Activated T-helper 1 cell treated with Interleukin-2 at 50 U/mL for 16 hours (primary cell): ENCODE data around the gene KRT76.
"Not testable (repeated sequence)": the region's sequence is repeated elsewhere in the genome, so short reads cannot be mapped to it uniquely, and the experiment has no call there.

Source experiments
- DNase-seq: peaks from one replicate; pipeline ENCODE4 v3.0.0-alpha.2; 2020; ENCODE audit warnings: low read depth

The KRT76 gene

GRCh38 chr12:52797529-52797894 is 20.4 kb upstream of the KRT76 start:
- no peak for DNase-seq

GRCh38 chr12:52796839-52797528 is 19.8 kb upstream of the KRT76 start:
- no peak for DNase-seq

- DNase-seq, result no peak
Observed at GRCh38 chr12:52796429-52796794, 19.3 kb upstream of the KRT76 start.

- DNase-seq, result no peak
Observed at GRCh38 chr12:52795694-52796428, 18.7 kb upstream of the KRT76 start, which contains the start of gene KRT3. Gene KRT3, minus strand, starts transcription at chr12:52796117. Its CDS starts 75 bp downstream, at chr12:52796042.

GRCh38 chr12:52795332-52795674 is 18.2 kb upstream of the KRT76 start:
- not testable (repeated sequence) for DNase-seq

- no peak for DNase-seq
Observed at GRCh38 chr12:52794479-52795331, 17.6 kb upstream of the KRT76 start.

- DNase-seq, result no peak
Observed at GRCh38 chr12:52792185-52793029, 15.3 kb upstream of the KRT76 start.

- DNase-seq, result no peak
Observed at GRCh38 chr12:52791271-52792184, 14.4 kb upstream of the KRT76 start.

- no peak for DNase-seq
Observed at GRCh38 chr12:52790427-52791270, 13.5 kb upstream of the KRT76 start.

- DNase-seq, result no peak
Observed at GRCh38 chr12:52789637-52790426, 12.7 kb upstream of the KRT76 start.

- DNase-seq, result no peak
Observed at GRCh38 chr12:52788876-52789636, 11.9 kb upstream of the KRT76 start.

- no peak for DNase-seq
Observed at GRCh38 chr12:52788192-52788875, 11.2 kb upstream of the KRT76 start.

GRCh38 chr12:52787324-52788191 is 10.4 kb upstream of the KRT76 start:
- DNase-seq, result no peak

- DNase-seq, result no peak
Observed at GRCh38 chr12:52784909-52785308, 7.8 kb upstream of the KRT76 start.

GRCh38 chr12:52783563-52784316 is 6.6 kb upstream of the KRT76 start:
- DNase-seq, result no peak

GRCh38 chr12:52782502-52782901 is 5.4 kb upstream of the KRT76 start:
- DNase-seq, result no peak
